Activated CD4-positive, alpha-beta T cell treated with anti-CD3 and anti-CD28 coated beads for 48 hours (primary cell): Measurements from ENCODE around the gene HSF2.
"Not testable (repeated sequence)": the region's sequence is repeated elsewhere in the genome, so short reads cannot be mapped to it uniquely, and the experiment has no call there.

Experiments used
- DNase-seq: peaks from one replicate; pipeline ENCODE4 v3.0.0-alpha.2; 2020

The HSF2 gene

GRCh38 chr6:122400462-122401089 is 1.1 kb downstream of the HSF2 start:
- DNase-seq = no peak

DNA sequence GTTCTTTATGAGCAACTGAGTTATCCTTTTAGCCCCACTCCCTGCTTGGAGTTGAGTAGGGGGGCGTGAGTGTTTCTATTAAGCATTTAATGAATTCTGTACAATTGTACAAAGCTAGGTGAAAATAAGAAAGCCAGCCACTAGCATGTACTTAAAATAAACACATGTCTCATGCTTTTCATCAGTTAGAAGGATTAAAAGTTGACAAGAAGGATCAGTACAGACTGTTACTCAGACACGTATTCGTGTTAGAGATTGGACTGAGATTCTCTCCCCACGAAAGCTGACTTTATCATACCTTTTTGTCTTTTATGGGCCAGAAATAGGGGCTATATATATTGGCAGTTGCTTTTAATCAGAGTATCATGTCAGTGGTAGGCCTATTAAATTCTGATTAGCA is 1.7 kb downstream of the HSF2 start:
- DNase-seq = no peak

GRCh38 chr6:122404444-122404843 is 5.0 kb downstream of the HSF2 start:
- DNase-seq = no peak

GRCh38 chr6:122405417-122405816 is 6.0 kb downstream of the HSF2 start:
- DNase-seq = no peak

DNA sequence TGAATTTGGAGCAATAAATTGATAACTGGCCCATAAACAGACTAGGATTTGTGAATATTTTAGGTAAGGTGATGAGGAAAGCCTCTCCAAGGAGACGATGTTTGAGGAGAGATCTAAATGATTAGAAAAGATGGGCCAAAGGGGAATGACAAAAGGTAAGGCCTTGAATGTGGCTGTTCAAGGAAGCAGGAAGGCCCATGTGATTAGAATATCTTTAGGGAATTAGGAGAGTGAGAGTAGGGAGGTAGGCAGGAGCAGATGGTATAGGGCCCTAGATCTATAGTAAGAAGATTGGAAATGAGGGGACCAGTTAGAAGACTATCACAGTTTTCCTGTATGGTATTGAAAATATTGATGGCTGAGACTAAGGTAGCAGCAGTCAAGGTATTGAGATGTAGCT is 6.7 kb downstream of the HSF2 start:
- DNase-seq = no peak

DNA sequence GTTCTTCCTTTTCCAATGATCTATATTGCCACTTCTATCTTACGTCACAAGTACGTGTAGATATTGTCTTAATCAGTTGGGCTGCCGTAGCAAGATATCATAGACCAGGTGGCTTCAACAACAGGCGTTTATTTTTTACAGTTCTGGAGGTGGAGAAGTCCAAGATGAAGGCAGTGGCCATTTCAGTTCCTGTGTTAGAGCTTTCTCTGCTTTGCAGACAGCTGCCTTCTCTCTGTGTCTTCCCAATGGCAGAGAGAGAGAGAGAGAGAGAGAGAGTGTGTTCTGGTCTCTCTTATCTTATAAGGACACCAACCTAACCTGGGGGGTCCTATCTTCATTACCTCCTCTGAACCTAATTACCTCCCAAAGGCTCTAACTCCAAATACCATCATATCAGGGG is 8.3 kb downstream of the HSF2 start:
- DNase-seq = no peak

- no peak for DNase-seq
Measured at GRCh38 chr6:122408240-122408639, 8.8 kb downstream of the HSF2 start.

DNA sequence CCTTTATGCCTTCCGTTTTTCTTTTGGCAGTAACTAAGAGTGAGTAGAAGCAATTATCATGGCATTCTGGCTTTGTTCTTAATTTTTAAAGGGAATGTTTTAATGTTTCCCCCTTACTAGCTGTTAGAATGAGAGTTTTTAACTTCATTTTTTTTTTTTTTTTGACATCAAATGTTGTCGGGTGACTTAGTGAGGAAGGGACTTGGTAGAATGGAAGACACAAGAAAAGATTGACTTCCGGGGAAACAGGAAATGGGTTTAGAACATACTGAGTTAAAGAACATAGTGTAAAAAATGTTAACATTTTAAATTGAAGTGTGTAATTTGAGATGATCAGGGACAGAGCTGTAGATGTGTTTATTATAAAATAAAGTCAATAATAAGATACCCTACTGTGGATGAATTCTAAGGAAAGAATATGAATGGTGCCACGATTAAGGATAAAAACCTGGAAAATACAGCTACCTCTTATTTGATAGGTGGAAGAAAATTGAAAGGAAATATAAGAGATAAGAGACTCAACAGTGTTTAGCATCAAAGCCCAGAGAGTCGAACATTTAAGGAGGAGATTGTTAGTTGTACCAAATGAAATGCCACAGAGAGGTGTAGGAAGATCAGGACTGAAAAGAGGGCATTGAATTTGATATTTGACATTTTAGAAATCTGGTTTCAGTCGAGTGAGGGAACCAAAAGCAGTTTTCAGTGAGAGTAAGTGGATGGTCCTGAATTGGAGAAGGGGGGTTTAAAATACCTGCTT is 9.4 kb downstream of the HSF2 start:
- DNase-seq = no peak

GRCh38 chr6:122412001-122412400 is 12.5 kb downstream of the HSF2 start:
- no peak for DNase-seq

DNA sequence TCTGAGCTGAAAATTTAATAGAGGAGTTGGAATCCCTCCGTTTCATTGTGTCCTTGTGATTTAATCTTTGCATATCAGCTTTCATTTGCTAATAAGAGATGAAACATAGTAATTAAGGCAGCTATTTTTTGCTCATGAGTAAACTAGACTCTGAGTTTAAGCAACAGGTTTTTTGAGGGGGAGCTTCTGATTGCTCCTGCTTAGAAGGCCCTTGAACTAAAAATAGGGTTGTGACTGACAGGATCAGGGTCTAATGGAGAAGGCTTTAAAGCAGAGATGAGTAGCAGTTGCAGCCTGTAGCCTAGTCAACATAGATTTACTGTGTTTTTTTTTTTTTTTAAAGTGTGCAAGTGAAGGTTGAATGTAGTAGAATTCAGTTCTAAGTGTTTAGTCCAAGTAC is 17.4 kb downstream of the HSF2 start:
- DNase-seq = no peak

- DNase-seq = no peak
Measured at GRCh38 chr6:122422003-122422402, 22.6 kb downstream of the HSF2 start.

GRCh38 chr6:122422614-122423267 is 23.3 kb downstream of the HSF2 start:
- DNase-seq = no peak

DNA sequence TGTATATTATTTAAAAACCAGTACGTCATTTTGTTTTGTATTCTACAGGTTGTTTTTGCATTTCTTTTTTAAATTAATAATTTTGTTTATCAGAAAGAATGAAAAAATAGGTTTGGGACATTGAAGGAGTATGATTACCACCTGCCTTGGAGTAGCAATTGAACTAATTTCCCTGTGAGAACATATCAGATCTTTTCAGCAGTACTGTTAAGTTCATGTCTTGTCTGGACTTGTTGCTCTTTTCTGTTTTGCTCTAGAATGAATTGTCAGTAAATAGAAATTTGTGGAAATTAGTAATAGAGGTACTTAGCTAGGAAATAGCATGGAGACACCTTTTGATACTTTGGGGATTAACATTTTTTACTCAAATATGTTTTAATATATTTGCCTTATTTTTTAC is 24.3 kb downstream of the HSF2 start:
- no peak for DNase-seq

- no peak for DNase-seq
Measured at GRCh38 chr6:122426597-122426996, 27.1 kb downstream of the HSF2 start.

DNA sequence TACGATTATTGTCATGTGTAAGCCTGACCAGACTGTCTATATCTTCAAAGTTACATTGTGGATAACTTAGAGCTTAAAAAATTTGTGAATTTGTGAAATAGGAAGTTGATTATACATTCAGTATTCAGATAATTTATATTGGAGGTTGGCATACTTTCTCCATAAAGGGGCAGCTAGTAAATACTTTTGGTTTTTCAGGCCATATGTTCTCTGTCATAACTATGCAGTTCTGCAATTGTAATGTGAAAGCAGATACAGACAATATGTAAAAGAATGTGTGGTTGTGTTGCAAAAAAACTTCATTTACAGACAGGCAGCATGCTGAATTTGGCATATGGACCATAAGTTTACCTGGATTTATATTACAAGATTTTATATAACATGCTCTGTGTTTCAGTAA is 29.3 kb downstream of the HSF2 start:
- no peak for DNase-seq

GRCh38 chr6:122429323-122429722 is 29.9 kb downstream of the HSF2 start:
- DNase-seq = no peak

DNA sequence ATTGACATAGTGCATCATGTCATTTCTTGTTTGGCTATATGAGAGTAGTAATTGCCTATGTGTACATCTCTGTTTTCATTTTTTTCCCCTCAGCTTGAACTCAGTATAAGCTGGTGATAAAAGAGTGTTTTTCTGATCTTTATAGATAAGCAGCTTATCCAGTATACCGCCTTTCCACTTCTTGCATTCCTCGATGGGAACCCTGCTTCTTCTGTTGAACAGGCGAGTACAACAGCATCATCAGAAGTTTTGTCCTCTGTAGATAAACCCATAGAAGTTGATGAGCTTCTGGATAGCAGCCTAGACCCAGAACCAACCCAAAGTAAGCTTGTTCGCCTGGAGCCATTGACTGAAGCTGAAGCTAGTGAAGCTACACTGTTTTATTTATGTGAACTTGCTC is 32.3 kb downstream of the HSF2 start:
- no peak for DNase-seq

DNA sequence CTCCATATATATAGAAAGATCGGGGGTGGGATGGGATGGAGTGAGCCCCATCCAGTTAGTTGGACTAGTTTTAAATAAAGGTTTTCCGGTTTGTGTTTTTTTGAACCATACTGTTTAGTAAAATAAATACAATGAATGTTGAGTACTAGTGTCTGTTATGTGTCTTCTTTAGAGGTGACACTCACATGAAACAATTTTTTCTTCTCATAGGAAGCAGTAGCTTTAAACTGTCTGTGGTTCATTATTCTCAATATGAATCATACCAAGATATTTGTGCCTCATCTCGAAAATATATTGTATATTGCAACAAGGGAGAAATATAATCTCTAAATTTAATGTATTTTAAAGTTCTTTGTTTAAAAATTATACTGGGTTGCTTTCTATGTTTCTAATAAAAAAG is 33.4 kb downstream of the HSF2 start:
- no peak for DNase-seq

DNA sequence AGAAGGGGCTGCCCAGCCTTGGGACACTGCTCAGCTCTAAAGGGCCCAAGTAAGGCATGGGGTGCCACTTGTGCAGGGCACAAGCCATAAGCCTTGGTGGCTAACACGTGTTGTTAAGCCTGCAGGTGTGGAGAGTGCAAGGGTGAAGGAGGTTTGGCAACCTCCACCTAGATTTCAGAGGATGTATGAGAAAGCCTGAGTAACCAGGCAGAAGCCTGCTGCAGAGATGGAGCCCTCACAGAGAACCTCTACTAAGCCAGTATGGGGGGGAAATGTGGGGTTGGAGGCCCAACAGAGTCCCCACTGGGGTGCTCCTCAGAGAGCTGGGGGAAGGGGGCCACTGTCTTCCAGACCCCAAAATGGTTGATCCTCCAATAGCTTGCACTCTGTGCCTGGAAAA is 39.5 kb downstream of the HSF2 start:
- no peak for DNase-seq

DNA sequence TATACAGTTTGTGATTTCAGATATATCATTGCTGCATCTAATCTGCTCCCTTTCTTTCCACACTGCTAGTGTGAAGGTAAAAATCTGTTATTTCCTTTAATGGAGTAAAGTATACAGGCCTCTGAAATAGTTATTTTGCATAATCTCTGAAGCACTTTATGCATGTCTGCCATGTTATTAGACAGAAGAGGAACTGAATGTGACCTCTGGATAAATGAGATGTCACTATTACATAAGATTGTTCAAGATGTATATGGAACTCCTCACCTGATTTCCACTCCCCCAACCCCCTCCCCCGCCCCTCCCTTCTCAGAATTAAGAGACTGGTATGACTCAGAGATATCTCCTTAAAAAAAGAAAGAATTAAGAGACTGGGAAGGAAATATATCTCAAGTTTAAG is 45.8 kb downstream of the HSF2 start:
- DNase-seq = no peak

- DNase-seq = no peak
Measured at GRCh38 chr6:122449069-122449468, 49.6 kb downstream of the HSF2 start.

DNA sequence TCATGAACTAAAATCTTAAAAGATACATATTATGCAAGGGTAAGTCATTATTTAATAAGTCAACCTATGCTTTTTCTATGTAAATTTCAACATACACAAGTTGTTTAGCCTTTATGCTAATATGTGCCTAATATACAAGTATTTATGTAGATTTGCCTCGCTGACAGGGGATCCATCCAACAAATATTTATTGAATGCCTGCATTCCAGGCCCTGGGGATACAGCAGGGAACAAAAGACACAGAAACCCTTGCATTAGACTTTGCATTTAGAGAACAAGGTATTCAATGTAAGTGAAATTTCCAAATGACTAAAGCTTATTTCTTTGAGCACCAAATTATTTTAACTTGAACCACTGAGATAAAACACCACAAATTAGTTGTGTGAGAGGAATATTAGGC is 53.1 kb downstream of the HSF2 start:
- DNase-seq = no peak

DNA sequence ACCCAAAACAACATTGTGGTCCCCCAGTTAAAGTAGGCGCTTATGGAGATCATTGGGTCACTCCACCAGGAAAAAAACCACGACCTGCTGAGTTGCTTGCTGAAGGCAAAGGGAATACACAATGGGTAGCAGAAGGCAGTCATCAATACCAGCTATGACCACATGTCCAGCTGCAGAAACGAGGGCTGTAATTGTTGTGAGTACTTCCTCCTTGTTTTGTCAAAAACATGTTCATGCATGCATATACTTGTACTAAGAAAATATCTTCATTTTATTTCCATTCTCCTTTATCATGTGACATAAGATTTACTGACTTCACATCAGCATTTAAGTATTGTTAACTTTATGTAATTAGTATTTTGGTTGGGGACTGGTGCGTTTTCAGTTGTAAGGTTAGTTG is 55.2 kb downstream of the HSF2 start:
- DNase-seq = no peak

- DNase-seq = not testable (repeated sequence)
Measured at GRCh38 chr6:122455116-122455515, 55.7 kb downstream of the HSF2 start.
